Measurements from ENCODE around the gene SDR39U1.

Gene SDR39U1

GRCh38 chr14:24422261-24422660 is 20.3 kb downstream of the SDR39U1 start:
- DNase-seq (ENCODE audit: low read depth in 1 of 2, low spot score in 1 of 2), result peak in 1 of 2 experiments; percentile 31
- Histone ChIP-seq H3K27me3 (ENCODE audit: insufficient read depth, poor library complexity, severe bottlenecking) (no peaks in the 10 kb centered on the region), H3K27ac (replicated peaks) (no peak overlapping the region), H3K4me3 (replicated peaks; ENCODE audit: insufficient read depth, low read length) (no peak overlapping the region)
- TF ChIP-seq, protein P1, sequence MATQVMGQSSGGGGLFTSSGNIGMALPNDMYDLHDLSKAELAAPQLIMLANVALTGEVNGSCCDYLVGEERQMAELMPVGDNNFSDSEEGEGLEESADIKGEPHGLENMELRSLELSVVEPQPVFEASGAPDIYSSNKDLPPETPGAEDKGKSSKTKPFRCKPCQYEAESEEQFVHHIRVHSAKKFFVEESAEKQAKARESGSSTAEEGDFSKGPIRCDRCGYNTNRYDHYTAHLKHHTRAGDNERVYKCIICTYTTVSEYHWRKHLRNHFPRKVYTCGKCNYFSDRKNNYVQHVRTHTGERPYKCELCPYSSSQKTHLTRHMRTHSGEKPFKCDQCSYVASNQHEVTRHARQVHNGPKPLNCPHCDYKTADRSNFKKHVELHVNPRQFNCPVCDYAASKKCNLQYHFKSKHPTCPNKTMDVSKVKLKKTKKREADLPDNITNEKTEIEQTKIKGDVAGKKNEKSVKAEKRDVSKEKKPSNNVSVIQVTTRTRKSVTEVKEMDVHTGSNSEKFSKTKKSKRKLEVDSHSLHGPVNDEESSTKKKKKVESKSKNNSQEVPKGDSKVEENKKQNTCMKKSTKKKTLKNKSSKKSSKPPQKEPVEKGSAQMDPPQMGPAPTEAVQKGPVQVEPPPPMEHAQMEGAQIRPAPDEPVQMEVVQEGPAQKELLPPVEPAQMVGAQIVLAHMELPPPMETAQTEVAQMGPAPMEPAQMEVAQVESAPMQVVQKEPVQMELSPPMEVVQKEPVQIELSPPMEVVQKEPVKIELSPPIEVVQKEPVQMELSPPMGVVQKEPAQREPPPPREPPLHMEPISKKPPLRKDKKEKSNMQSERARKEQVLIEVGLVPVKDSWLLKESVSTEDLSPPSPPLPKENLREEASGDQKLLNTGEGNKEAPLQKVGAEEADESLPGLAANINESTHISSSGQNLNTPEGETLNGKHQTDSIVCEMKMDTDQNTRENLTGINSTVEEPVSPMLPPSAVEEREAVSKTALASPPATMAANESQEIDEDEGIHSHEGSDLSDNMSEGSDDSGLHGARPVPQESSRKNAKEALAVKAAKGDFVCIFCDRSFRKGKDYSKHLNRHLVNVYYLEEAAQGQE (IDR thresholded peaks at IDR 0.05; ENCODE audit: insufficient replicate concordance, low read depth), result no peak
- TF ChIP-seq GABPA (IDR thresholded peaks at IDR 0.05; ENCODE audit: low read depth) (no peak), CTCF (IDR thresholded peaks at IDR 0.05; ENCODE audit: insufficient read depth, low read length) (no peak), SPI1 (IDR thresholded peaks at IDR 0.05; ENCODE audit: borderline replicate concordance, low read depth) (no peak), POLR2AphosphoS5 (IDR thresholded peaks at IDR 0.05; ENCODE audit: low read depth) (no peak)

DNA sequence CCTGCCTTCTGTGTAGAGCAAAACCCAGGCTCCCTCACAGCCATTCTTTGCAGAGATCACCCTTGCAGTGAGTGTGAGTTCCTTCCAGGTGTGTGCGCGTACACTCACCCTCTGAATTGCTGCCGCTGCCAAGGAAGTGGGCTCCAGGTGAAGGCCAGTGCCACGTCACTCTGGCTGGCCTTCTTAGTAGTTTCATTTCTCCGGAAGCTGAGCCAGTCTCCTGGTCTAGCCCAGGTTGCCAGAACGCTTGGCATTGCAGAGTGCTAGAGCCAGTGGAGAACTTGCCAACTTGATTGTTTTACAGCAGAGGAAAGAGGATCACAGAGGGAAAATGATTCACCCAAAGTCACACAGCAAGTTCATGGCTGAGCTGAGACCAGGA is 24.1 kb downstream of the SDR39U1 start:
- Histone ChIP-seq H3K27ac (replicated peaks) (no peak overlapping the region), H3K27me3 (ENCODE audit: insufficient read depth, poor library complexity, severe bottlenecking) (no peaks in the 10 kb centered on the region), H3K4me3 (replicated peaks; ENCODE audit: insufficient read depth, low read length) (no peak overlapping the region)
- TF ChIP-seq, protein P1 (IDR thresholded peaks at IDR 0.05; ENCODE audit: insufficient replicate concordance, low read depth), result no peak
- no peak for TF ChIP-seq CTCF (IDR thresholded peaks at IDR 0.05; ENCODE audit: insufficient read depth, low read length)
- no peak for TF ChIP-seq SPI1 (IDR thresholded peaks at IDR 0.05; ENCODE audit: borderline replicate concordance, low read depth)
- TF ChIP-seq POLR2AphosphoS5 (IDR thresholded peaks at IDR 0.05; ENCODE audit: low read depth), result no peak
- no peak for TF ChIP-seq GABPA (IDR thresholded peaks at IDR 0.05; ENCODE audit: low read depth)
- DNase-seq (ENCODE audit: low read depth in 1 of 2, low spot score in 1 of 2), result no peak

DNA sequence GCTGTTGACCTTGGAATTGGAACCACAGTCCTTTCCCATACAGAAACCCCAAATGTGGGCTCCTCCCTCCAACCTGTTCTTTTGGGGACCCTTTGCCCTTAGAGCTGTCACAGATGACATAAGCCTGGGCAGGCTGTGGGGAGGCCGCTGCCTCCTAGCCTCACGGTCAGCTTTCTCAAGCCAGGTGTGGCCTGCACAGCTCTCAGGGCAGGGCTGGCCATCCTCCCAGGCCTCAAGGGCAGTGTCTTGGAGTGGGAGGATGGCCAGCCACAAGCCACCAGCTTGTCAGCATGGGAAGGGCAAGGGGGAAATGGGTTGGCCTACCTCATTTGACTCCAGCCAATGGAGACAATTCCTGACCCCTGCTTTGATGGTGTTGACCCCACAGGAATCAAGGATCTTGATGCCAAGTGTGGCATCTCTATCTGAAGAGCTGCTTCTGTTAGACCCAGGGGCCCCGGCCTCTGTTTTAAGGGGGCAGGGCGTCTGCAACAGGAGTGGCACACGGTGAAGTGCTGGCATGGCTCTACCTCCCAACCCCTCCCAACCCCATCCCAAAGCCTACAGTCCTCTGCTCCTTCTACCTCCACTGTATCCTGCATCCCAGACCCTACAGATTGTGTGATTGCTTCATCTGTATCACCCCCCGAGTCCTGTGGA is 24.6 kb downstream of the SDR39U1 start:
- Histone ChIP-seq H3K27me3 (ENCODE audit: insufficient read depth, poor library complexity, severe bottlenecking) (no peaks in the 10 kb centered on the region), H3K4me3 (replicated peaks; ENCODE audit: insufficient read depth, low read length) (no peak overlapping the region), H3K27ac (replicated peaks) (no peak overlapping the region)
- TF ChIP-seq SPI1 (IDR thresholded peaks at IDR 0.05; ENCODE audit: borderline replicate concordance, low read depth) (no peak), CTCF (IDR thresholded peaks at IDR 0.05; ENCODE audit: insufficient read depth, low read length) (no peak), GABPA (IDR thresholded peaks at IDR 0.05; ENCODE audit: low read depth) (no peak), POLR2AphosphoS5 (IDR thresholded peaks at IDR 0.05; ENCODE audit: low read depth) (no peak)
- TF ChIP-seq, protein P1 (IDR thresholded peaks at IDR 0.05; ENCODE audit: insufficient replicate concordance, low read depth), result no peak
- DNase-seq (ENCODE audit: low read depth in 1 of 2, low spot score in 1 of 2), result no peak

Data from HL-60 (cell line).